NCI-H2196 (cell line): ENCODE measurements around the gene OBSL1.

Source experiments
- DNase-seq: peaks from one replicate; lab custom pipeline; 2025; ENCODE audit not compliant: unreplicated experiment; lab: John Stamatoyannopoulos, UW

Gene OBSL1

GRCh38 chr2:219516888-219517287 is 54.5 kb downstream of the OBSL1 start:
- no peak for DNase-seq

GRCh38 chr2:219515874-219516629 is 55.3 kb downstream of the OBSL1 start:
- no peak for DNase-seq

- DNase-seq, result no peak
Measured at GRCh38 chr2:219514836-219515235, 56.5 kb downstream of the OBSL1 start.

- no peak for DNase-seq
Measured at GRCh38 chr2:219514196-219514761, 57.1 kb downstream of the OBSL1 start, which contains the start of gene ASIC4. Gene ASIC4, plus strand, starts transcription at chr2:219514482. Its CDS starts 243 bp downstream, at chr2:219514725.

GRCh38 chr2:219513787-219514186 is 57.6 kb downstream of the OBSL1 start:
- DNase-seq, result no peak

- no peak for DNase-seq
Measured at GRCh38 chr2:219512524-219513216, 58.7 kb downstream of the OBSL1 start.

GRCh38 chr2:219511547-219512325 is 59.6 kb downstream of the OBSL1 start:
- DNase-seq, result no peak

GRCh38 chr2:219510512-219511135 is 60.7 kb downstream of the OBSL1 start:
- no peak for DNase-seq

- DNase-seq, result peak; percentile 59
Measured at GRCh38 chr2:219509780-219510511, 61.4 kb downstream of the OBSL1 start.

GRCh38 chr2:219508971-219509779 is 62.2 kb downstream of the OBSL1 start:
- DNase-seq, result no peak

GRCh38 chr2:219508444-219508734 is 63.0 kb downstream of the OBSL1 start:
- no peak for DNase-seq

GRCh38 chr2:219507581-219508443 is 63.5 kb downstream of the OBSL1 start:
- no peak for DNase-seq

- DNase-seq, result no peak
Measured at GRCh38 chr2:219506802-219507526, 64.4 kb downstream of the OBSL1 start.

- DNase-seq, result no peak
Measured at GRCh38 chr2:219506153-219506801, 65.1 kb downstream of the OBSL1 start.

- no peak for DNase-seq
Measured at GRCh38 chr2:219505585-219505984, 65.8 kb downstream of the OBSL1 start.

GRCh38 chr2:219502618-219503017 is 68.7 kb downstream of the OBSL1 start:
- DNase-seq, result no peak

GRCh38 chr2:219501849-219502248 is 69.5 kb downstream of the OBSL1 start:
- no peak for DNase-seq
